ENCODE data around the gene PDP2. TPM values are rescaled to one million over a fixed set of nuclear protein-coding genes. Genes with fewer than 3 reads are reported as not detected.
A peak's percentile ranks its signal among the peaks of the same experiment; 100 is the strongest.
"Not testable (repeated sequence)": the region's sequence is repeated elsewhere in the genome, so short reads cannot be mapped to it uniquely, and the experiment has no call there.

The PDP2 gene
- total and polyA plus RNA-seq, 12 donors = 1.3 to 27.8 (median 13.0) TPM

- DNase-seq = no peak
- intact Hi-C loops (cut with DNase I) = loop anchor here in 1 of 2 donors (5.0 kb wide), 1 partner anchor 34 kb away; no protein-coding TSS in a partner anchor
- Histone ChIP-seq H3K4me1 (replicated peaks in 1 of 2) (peaks cover 25 to 42% of the 10 kb centered on the region in 2 donors), H3K4me3 (no peak overlapping the region), H3K9me3 (replicated peaks in 1 of 3) (no peaks in the 10 kb centered on the region), H3K27me3 (no peaks in the 10 kb centered on the region), H3K36me3 (replicated peaks in 1 of 2) (no peaks in the 10 kb centered on the region), H3K27ac (no peak overlapping the region)
- TF ChIP-seq CTCF (IDR thresholded peaks at IDR 0.05) (no peak), POLR2A (IDR thresholded peaks at IDR 0.05) (no peak)
- WGBS, 4 donors = 83 to 94% (median 91%) methylated on average over 2 of the region's 2 CpGs
Observed at GRCh38 chr16:66931665-66932064, 51.4 kb downstream of the PDP2 start.

GRCh38 chr16:66932076-66932475 is 51.8 kb downstream of the PDP2 start:
- H3K27ac ChIP-seq = no peak overlapping the region
- peaks cover 0 to under 1% of the 10 kb centered on the region in 2 donors for H3K36me3 ChIP-seq (replicated peaks in 1 of 2)
- intact Hi-C loops (cut with DNase I) = loop anchor here in 1 of 2 donors (5.0 kb wide), 1 partner anchor 35 kb away; no protein-coding TSS in a partner anchor
- TF ChIP-seq POLR2A (IDR thresholded peaks at IDR 0.05) = no peak
- TF ChIP-seq CTCF (IDR thresholded peaks at IDR 0.05) = no peak
- no peaks in the 10 kb centered on the region for H3K27me3 ChIP-seq
- no peak overlapping the region for H3K4me3 ChIP-seq
- H3K9me3 ChIP-seq (replicated peaks in 1 of 3) = no peaks in the 10 kb centered on the region
- DNase-seq = no peak
- 82 to 88% (median 85%) methylated on average over 3 to 4 of the region's 4 CpGs for WGBS, 4 donors
- peaks cover 26 to 42% of the 10 kb centered on the region in 2 donors for H3K4me1 ChIP-seq (replicated peaks in 1 of 2)

- Histone ChIP-seq H3K27me3 (no peaks in the 10 kb centered on the region), H3K4me1 (replicated peaks in 1 of 2) (peaks cover 20 to 42% of the 10 kb centered on the region in 2 donors), H3K4me3 (peak overlapping the region; percentile 80 to 89 (median 82)), H3K27ac (peak overlapping the region; percentile 54 to 97 (median 85)), H3K9me3 (replicated peaks in 1 of 3) (no peaks in the 10 kb centered on the region), H3K36me3 (replicated peaks in 1 of 2) (peaks cover 0 to 14% of the 10 kb centered on the region in 2 donors)
- WGBS, 4 donors = 0 to 7% (median 1%) methylated on average over 5 to 12 of the region's 12 CpGs
- intact Hi-C loops (cut with DNase I) = loop anchor here in 1 of 2 donors (5.0 kb wide), 1 partner anchor 36 kb away; no protein-coding TSS in a partner anchor
- DNase-seq = peak in 2 of 7 donors; percentile 35 to 51
- TF ChIP-seq POLR2A (IDR thresholded peaks at IDR 0.05) (no peak), CTCF (IDR thresholded peaks at IDR 0.05) (no peak)
Observed at GRCh38 chr16:66933776-66934137, 53.4 kb downstream of the PDP2 start.

GRCh38 chr16:66934138-66934838 is 54.0 kb downstream of the PDP2 start, which contains the start of gene CIAO2B:
Gene CIAO2B, minus strand, starts transcription at chr16:66934402. Its CDS starts 38 bp downstream, at chr16:66934364.
- intact Hi-C loops (cut with DNase I) = loop anchor here in 1 of 2 donors (5.0 kb wide), 1 partner anchor 37 kb away; no protein-coding TSS in a partner anchor
- WGBS, 4 donors = 0 to 1% (median 0%) methylated on average over 21 to 76 of the region's 76 CpGs; no CpG with 5 or more reads in 1 of the 4 donors
- Histone ChIP-seq H3K4me3 (peak within 1 kb of the TSS; percentile 80 to 89 (median 82)), H3K9me3 (replicated peaks in 1 of 3) (no peaks in the 10 kb centered on the region), H3K27me3 (no peaks in the 10 kb centered on the region), H3K4me1 (replicated peaks in 1 of 2) (peaks cover 20 to 42% of the 10 kb centered on the region in 2 donors), H3K27ac (peak within 1 kb of the TSS; percentile 54 to 97 (median 85)), H3K36me3 (replicated peaks in 1 of 2) (peaks cover 0 to 20% of the 10 kb centered on the region in 2 donors)
- DNase-seq = peak; percentile 86 to 95 (median 92)
- TF ChIP-seq POLR2A (IDR thresholded peaks at IDR 0.05) (peak; percentile 78 to 93), CTCF (IDR thresholded peaks at IDR 0.05) (no peak)

GRCh38 chr16:66934839-66935313 is 54.6 kb downstream of the PDP2 start:
- Histone ChIP-seq H3K4me1 (replicated peaks in 1 of 2) (peaks cover 20 to 42% of the 10 kb centered on the region in 2 donors), H3K27ac (peak overlapping the region; percentile 54 to 97 (median 85)), H3K36me3 (replicated peaks in 1 of 2) (peaks cover 0 to 25% of the 10 kb centered on the region in 2 donors), H3K4me3 (peak overlapping the region; percentile 80 to 89 (median 82))
- 1 to 3% (median 1%) methylated on average over 18 to 22 of the region's 24 CpGs for WGBS, 4 donors
- not testable (repeated sequence) for H3K27me3 ChIP-seq; H3K9me3 ChIP-seq (replicated peaks in 1 of 3); DNase-seq
- intact Hi-C loops (cut with DNase I) = loop anchor here in 1 of 2 donors (5.0 kb wide), 1 partner anchor 38 kb away; no protein-coding TSS in a partner anchor

Measured in adrenal gland (tissue), 12 donors.